PFSK-1 (cell line): ENCODE data around the gene IGSF9.

Source experiments
- POLR2AphosphoS5 ChIP-seq: IDR thresholded peaks from 2 replicates; pipeline ENCODE4 v1.6.1; 2012; ENCODE audit warnings: low read depth, mild to moderate bottlenecking, control low read depth, low read length, moderate library complexity
- SIN3A ChIP-seq: IDR thresholded peaks from 2 replicates; pipeline ENCODE4 v1.6.1; 2012; ENCODE audit warnings: mild to moderate bottlenecking, low read length, moderate library complexity, borderline replicate concordance; ENCODE audit not compliant: insufficient read depth
- TAF1 ChIP-seq: IDR thresholded peaks from 2 replicates; pipeline ENCODE4 v1.6.1; 2012; ENCODE audit warnings: low read length, control low read depth, borderline replicate concordance; ENCODE audit not compliant: insufficient read depth

DNA sequence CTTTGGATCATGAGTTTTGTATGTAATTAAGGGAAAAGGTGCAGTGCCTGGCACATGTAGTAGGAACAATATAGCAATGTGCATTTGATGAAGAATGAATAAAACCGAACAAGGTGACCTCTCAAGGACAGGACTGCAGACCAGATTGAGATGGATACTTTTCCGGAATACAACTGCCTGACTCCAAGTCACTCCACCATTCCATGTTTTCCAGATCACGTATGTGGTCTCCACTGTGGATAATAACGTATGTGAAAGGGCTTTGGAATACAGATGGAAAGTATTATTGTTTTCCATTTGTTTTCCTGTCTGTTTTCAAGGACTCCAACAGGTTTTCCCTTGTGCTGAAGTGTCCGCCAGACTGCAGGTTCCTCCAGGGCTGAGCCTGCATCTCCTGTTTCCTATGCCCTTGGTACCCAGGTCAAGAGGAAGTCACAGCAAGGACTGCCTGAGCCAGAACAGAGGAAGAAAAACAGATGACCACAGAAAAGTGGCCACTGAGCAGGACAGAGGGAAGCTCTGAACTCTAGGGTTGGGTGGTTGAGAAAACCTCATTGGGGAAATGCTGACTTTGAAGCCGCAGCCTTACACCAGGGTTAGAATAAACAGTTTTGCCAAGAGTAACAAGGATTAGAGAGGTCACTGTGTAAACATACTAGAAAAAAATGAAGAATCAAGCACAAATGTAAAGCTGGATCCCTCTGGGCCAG is 49.4 kb downstream of the IGSF9 start:
- TF ChIP-seq POLR2AphosphoS5 = no peak
- no peak for TF ChIP-seq TAF1
- no peak for TF ChIP-seq SIN3A
